ENCODE results near the gene DGKG. TPM values are rescaled to one million over a fixed set of nuclear protein-coding genes. Genes with fewer than 3 reads are reported as not detected.
A peak's percentile ranks its signal among the peaks of the same experiment; 100 is the strongest.

Gene DGKG
- total and polyA plus RNA-seq, 10 of the 15 experiments (the other 5 are each of a cell fraction or from before 2014, with no cell fraction given): 0.39 to 6.2 (median 4.7) TPM

GRCh38 chr3:186108941-186109865 is 252.8 kb downstream of the DGKG start, which contains the start of gene ETV5 (continued):
- TF ChIP-seq, protein P1, sequence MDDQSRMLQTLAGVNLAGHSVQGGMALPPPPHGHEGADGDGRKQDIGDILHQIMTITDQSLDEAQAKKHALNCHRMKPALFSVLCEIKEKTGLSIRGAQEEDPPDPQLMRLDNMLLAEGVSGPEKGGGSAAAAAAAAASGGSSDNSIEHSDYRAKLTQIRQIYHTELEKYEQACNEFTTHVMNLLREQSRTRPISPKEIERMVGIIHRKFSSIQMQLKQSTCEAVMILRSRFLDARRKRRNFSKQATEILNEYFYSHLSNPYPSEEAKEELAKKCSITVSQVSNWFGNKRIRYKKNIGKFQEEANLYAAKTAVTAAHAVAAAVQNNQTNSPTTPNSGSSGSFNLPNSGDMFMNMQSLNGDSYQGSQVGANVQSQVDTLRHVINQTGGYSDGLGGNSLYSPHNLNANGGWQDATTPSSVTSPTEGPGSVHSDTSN (IDR thresholded peaks at IDR 0.05; ENCODE audit: insufficient replicate concordance, low read depth, low read length): peak; percentile 98
- TF ChIP-seq SREBF1 (IDR thresholded peaks at IDR 0.05; ENCODE audit: low read length): no peak
- TF ChIP-seq SMC3 (IDR thresholded peaks at IDR 0.05; ENCODE audit: borderline replicate concordance, low read length): no peak
- no peak for TF ChIP-seq YY1 (IDR thresholded peaks at IDR 0.05; ENCODE audit: low read depth, low read length)
- TF ChIP-seq IRF3 (IDR thresholded peaks at IDR 0.05): peak; percentile 90
- TF ChIP-seq EGR1 (IDR thresholded peaks at IDR 0.05; ENCODE audit: borderline replicate concordance in 1 of 2, low read depth in 2 of 2, low read length in 2 of 2): peak in 1 of 2 experiments; percentile 9; a peak in 1 of 3 replicates
- TF ChIP-seq, protein P2, sequence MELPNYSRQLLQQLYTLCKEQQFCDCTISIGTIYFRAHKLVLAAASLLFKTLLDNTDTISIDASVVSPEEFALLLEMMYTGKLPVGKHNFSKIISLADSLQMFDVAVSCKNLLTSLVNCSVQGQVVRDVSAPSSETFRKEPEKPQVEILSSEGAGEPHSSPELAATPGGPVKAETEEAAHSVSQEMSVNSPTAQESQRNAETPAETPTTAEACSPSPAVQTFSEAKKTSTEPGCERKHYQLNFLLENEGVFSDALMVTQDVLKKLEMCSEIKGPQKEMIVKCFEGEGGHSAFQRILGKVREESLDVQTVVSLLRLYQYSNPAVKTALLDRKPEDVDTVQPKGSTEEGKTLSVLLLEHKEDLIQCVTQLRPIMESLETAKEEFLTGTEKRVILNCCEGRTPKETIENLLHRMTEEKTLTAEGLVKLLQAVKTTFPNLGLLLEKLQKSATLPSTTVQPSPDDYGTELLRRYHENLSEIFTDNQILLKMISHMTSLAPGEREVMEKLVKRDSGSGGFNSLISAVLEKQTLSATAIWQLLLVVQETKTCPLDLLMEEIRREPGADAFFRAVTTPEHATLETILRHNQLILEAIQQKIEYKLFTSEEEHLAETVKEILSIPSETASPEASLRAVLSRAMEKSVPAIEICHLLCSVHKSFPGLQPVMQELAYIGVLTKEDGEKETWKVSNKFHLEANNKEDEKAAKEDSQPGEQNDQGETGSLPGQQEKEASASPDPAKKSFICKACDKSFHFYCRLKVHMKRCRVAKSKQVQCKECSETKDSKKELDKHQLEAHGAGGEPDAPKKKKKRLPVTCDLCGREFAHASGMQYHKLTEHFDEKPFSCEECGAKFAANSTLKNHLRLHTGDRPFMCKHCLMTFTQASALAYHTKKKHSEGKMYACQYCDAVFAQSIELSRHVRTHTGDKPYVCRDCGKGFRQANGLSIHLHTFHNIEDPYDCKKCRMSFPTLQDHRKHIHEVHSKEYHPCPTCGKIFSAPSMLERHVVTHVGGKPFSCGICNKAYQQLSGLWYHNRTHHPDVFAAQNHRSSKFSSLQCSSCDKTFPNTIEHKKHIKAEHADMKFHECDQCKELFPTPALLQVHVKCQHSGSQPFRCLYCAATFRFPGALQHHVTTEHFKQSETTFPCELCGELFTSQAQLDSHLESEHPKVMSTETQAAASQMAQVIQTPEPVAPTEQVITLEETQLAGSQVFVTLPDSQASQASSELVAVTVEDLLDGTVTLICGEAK (IDR thresholded peaks at IDR 0.05; ENCODE audit: borderline replicate concordance): peak; percentile 31; the same call in 1 of the 2 replicates
- TF ChIP-seq BRCA1 (IDR thresholded peaks at IDR 0.05; ENCODE audit: low read depth, low read length): no peak
- TF ChIP-seq TCF7 (IDR thresholded peaks at IDR 0.05; ENCODE audit: borderline replicate concordance): no peak
- 0 out of 4 replicates have a peak, but pooled peaks of 1 of the 2 experiments have one; percentile 28 for TF ChIP-seq IKZF2 (IDR thresholded peaks at IDR 0.05)
- no peak for TF ChIP-seq BCL3 (IDR thresholded peaks at IDR 0.05; ENCODE audit: borderline replicate concordance, insufficient read depth, low read depth, low read length, poor library complexity, severe bottlenecking)
- no peak for TF ChIP-seq HDAC6 (IDR thresholded peaks at IDR 0.05; ENCODE audit: unreplicated experiment)
- TF ChIP-seq CEBPZ (IDR thresholded peaks at IDR 0.05; ENCODE audit: low read depth, low read length): no peak; the same call in 1 of the 2 replicates
- TF ChIP-seq CBX5 (IDR thresholded peaks at IDR 0.05; ENCODE audit: low read depth): no peak
- 0 out of 2 replicates have a peak, but pooled peaks have one; percentile 20 for TF ChIP-seq ZNF207 (IDR thresholded peaks at IDR 0.05; ENCODE audit: borderline replicate concordance)
- no peak for TF ChIP-seq SIN3A (IDR thresholded peaks at IDR 0.05; ENCODE audit: low read depth, low read length)
- TF ChIP-seq GATAD2B (conservative IDR thresholded peaks at IDR 0.05; ENCODE audit: low read depth): no peak
